PC-3 (cell line): ENCODE results near the gene FOXO3.

Experiments
- CTCF ChIP-seq: fragments of 300-600 bp; sonication (generic); conservative IDR thresholded peaks from 2 replicates; pipeline ENCODE4 v1.5.1; 2017; ENCODE audit warnings: antibody characterized with exemption, low read depth, mild to moderate bottlenecking, low read length
- EZH2 ChIP-seq: fragments of 300-600 bp; sonication (generic); IDR thresholded peaks from one replicate; pipeline ENCODE4 v1.6.1; 2017; ENCODE audit warnings: antibody characterized with exemption, mild to moderate bottlenecking, low read length; ENCODE audit not compliant: unreplicated experiment

- TF ChIP-seq CTCF (no peak), EZH2 (no peak)
These were observed 172.3 kb downstream of the FOXO3 start for GRCh38 chr6:108733051-108733450.
